Stimulated activated CD8-positive, alpha-beta memory T cell treated with anti-CD3 and anti-CD28 coated beads, Interleukin-15, amount 100 ng/mL, for 4 hours (primary cell): ENCODE results near the gene CLP1.
"Not testable (repeated sequence)": the region's sequence is repeated elsewhere in the genome, so short reads cannot be mapped to it uniquely, and the experiment has no call there.

ENCODE experiments used
- DNase-seq, 2 donors: peaks; one replicate each; pipeline ENCODE4 v3.0.0-alpha.2; 2020; ENCODE audit warnings: low read depth in 2 of 2

Gene CLP1

GRCh38 chr11:57641011-57641807 is 16.4 kb upstream of the CLP1 start:
- DNase-seq = no peak

GRCh38 chr11:57643802-57644201 is 13.8 kb upstream of the CLP1 start:
- no peak for DNase-seq

GRCh38 chr11:57644748-57645688 is 12.5 kb upstream of the CLP1 start:
- peak; percentile 63 to 75 for DNase-seq

GRCh38 chr11:57645689-57646085 is 11.9 kb upstream of the CLP1 start:
- DNase-seq = no peak

GRCh38 chr11:57646194-57646798 is 11.3 kb upstream of the CLP1 start:
- no peak for DNase-seq

GRCh38 chr11:57646799-57647303 is 10.7 kb upstream of the CLP1 start:
- DNase-seq = no peak

- DNase-seq = no peak
Observed at GRCh38 chr11:57647372-57647771, 10.2 kb upstream of the CLP1 start.

- no peak for DNase-seq
Observed at GRCh38 chr11:57647960-57648800, 9.4 kb upstream of the CLP1 start.

- DNase-seq = no peak
Observed at GRCh38 chr11:57648801-57649735, 8.5 kb upstream of the CLP1 start.

GRCh38 chr11:57649826-57650738 is 7.5 kb upstream of the CLP1 start, which contains the start of gene YPEL4:
Gene YPEL4 (minus strand): TSS chr11:57649912. CDS start chr11:57647107, 2,805 bp downstream.
- DNase-seq = peak; percentile 46 to 49

- DNase-seq = no peak
Observed at GRCh38 chr11:57650739-57651090, 6.8 kb upstream of the CLP1 start.

GRCh38 chr11:57651408-57651807 is 6.2 kb upstream of the CLP1 start:
- no peak for DNase-seq

- not testable (repeated sequence) for DNase-seq
Observed at GRCh38 chr11:57652230-57652629, 5.3 kb upstream of the CLP1 start.

- no peak for DNase-seq
Observed at GRCh38 chr11:57652662-57653061, 4.9 kb upstream of the CLP1 start.

GRCh38 chr11:57653163-57653562 is 4.4 kb upstream of the CLP1 start:
- no peak for DNase-seq

GRCh38 chr11:57656885-57657193 is 723 bp upstream of the CLP1 start:
- DNase-seq = no peak

- no peak for DNase-seq
Observed at GRCh38 chr11:57658023-57658361, 430 bp downstream of the CLP1 start.

- no peak for DNase-seq
Observed at GRCh38 chr11:57659669-57660068, 2.1 kb downstream of the CLP1 start.

- DNase-seq = no peak
Observed at GRCh38 chr11:57662893-57663292, 5.3 kb downstream of the CLP1 start.
